HepG2 (cell line): ENCODE results near the gene MFSD11. TPM values are rescaled to one million over a fixed set of nuclear protein-coding genes. Genes with fewer than 3 reads are reported as not detected.

Experiments used
- ARNT2 ChIP-seq: sonication (generic); formaldehyde crosslinking; IDR thresholded peaks from 2 replicates; pipeline ENCODE4 v1.8.0; 2022; ENCODE audit warnings: mild to moderate bottlenecking, low read depth, missing genetic modification reagents, moderate library complexity
- CBX1 ChIP-seq: IDR thresholded peaks from one replicate; pipeline ENCODE4 v1.6.1; 2016; ENCODE audit warnings: antibody characterized with exemption, low read depth
- ERF ChIP-seq: IDR thresholded peaks from 2 replicates; pipeline ENCODE4 v1.6.1; 2018; ENCODE audit warnings: missing biosample characterization, missing genetic modification reagents
- HOXA5 ChIP-seq: sonication (generic); formaldehyde crosslinking; IDR thresholded peaks from 2 replicates; pipeline ENCODE4 v1.4.0; 2020; ENCODE audit warnings: missing genetic modification reagents
- KDM6A ChIP-seq: IDR thresholded peaks from 2 replicates; pipeline ENCODE4 v1.6.1; 2016; ENCODE audit warnings: low read depth
- MEIS2 ChIP-seq: sonication (generic); formaldehyde crosslinking; IDR thresholded peaks from 2 replicates; pipeline ENCODE4 v1.9.0; 2021; ENCODE audit warnings: mild to moderate bottlenecking, missing genetic modification reagents
- MTA3 ChIP-seq: sonication (generic); formaldehyde crosslinking; IDR thresholded peaks from 2 replicates; pipeline ENCODE4 v1.4.0; 2020; ENCODE audit warnings: missing genetic modification reagents
- MXD1 ChIP-seq: sonication (generic); formaldehyde crosslinking; IDR thresholded peaks from 2 replicates; pipeline ENCODE4 v1.4.0; 2020; ENCODE audit warnings: mild to moderate bottlenecking, missing genetic modification reagents
- NR1H2 ChIP-seq: sonication (generic); formaldehyde crosslinking; IDR thresholded peaks from 2 replicates; pipeline ENCODE4 v1.8.1; 2022; ENCODE audit warnings: low read depth, missing genetic modification reagents, borderline replicate concordance
- SOX6 ChIP-seq, 2 experiments: fragments of 450-650 bp in 1 of 2; sonication (generic) in 1 of 2; formaldehyde crosslinking in 1 of 2; IDR thresholded peaks; 2 replicates each; pipeline versions ENCODE4 v1.4.0 to v1.6.1; 2017 to 2020; ENCODE audit warnings: antibody characterized with exemption in 1 of 2, mild to moderate bottlenecking in 1 of 2, missing genetic modification reagents in 1 of 2
- ZNF138 ChIP-seq: sonication (generic); formaldehyde crosslinking; IDR thresholded peaks from 2 replicates; pipeline ENCODE4 v1.5.0; 2020; ENCODE audit warnings: mild to moderate bottlenecking, low read depth, missing genetic modification reagents
- ZNF207 ChIP-seq: fragments of 450-650 bp; IDR thresholded peaks from 2 replicates; pipeline ENCODE4 v1.6.1; 2016; ENCODE audit warnings: antibody characterized with exemption, borderline replicate concordance
- ZNF605 ChIP-seq: sonication (generic); formaldehyde crosslinking; IDR thresholded peaks from 2 replicates; pipeline ENCODE4 v1.8.0; 2022; ENCODE audit warnings: mild to moderate bottlenecking, missing genetic modification reagents
- ZNF629 ChIP-seq: sonication (generic); formaldehyde crosslinking; conservative IDR thresholded peaks from 2 replicates; pipeline ENCODE4 v1.5.0; 2020; ENCODE audit warnings: missing genetic modification reagents
- ZNF777 ChIP-seq: sonication (generic); formaldehyde crosslinking; IDR thresholded peaks from 2 replicates; pipeline ENCODE4 v1.4.0; 2020; ENCODE audit warnings: missing genetic modification reagents
- ZNF879 ChIP-seq: sonication (generic); formaldehyde crosslinking; IDR thresholded peaks from 2 replicates; pipeline ENCODE4 v1.8.1; 2023; ENCODE audit warnings: missing genetic modification reagents
- polyA plus RNA-seq, 8 experiments: library from polyadenylated mRNA; depleted of rRNA in 3 of 8; stranded (reverse) in 7 of 8; unstranded in 1 of 8; fragments of >200 nt; fragmentation: Illumina TruSeq in 4 of 8; extraction: Trizol in 4 of 8; gene quantifications; 2 replicates each; pipeline versions ENCODE4 v1.2.1 to v1.2.3, GENCODE V29; 2011 to 2016; ENCODE audit warnings: low read depth in 4 of 8, missing spikeins in 1 of 8, mixed read lengths in 1 of 8; ENCODE audit not compliant: insufficient read depth in 1 of 8
- total RNA-seq, 5 experiments: library from RNA; depleted of rRNA; stranded (reverse); fragments of >200 nt; fragmentation: Illumina TruSeq; extraction: Trizol; gene quantifications; 2 replicates each; pipeline ENCODE4 v1.2.3, GENCODE V29; 2016; ENCODE audit warnings: low read depth in 1 of 5
- TF ChIP-seq, protein P1 (sequence below): sonication (generic); formaldehyde crosslinking; IDR thresholded peaks from 2 replicates; pipeline ENCODE4 v1.4.0; 2020; ENCODE audit warnings: missing genetic modification reagents, borderline replicate concordance
- TF ChIP-seq, protein P2 (sequence below): sonication (generic); formaldehyde crosslinking; IDR thresholded peaks from 2 replicates; pipeline ENCODE4 v1.5.1; 2020; ENCODE audit warnings: missing genetic modification reagents, mild to moderate bottlenecking, borderline replicate concordance
- TF ChIP-seq, protein P3 (sequence below): sonication (generic); formaldehyde crosslinking; IDR thresholded peaks from 2 replicates; pipeline ENCODE4 v1.5.1; 2020; ENCODE audit warnings: missing genetic modification reagents, mild to moderate bottlenecking, borderline replicate concordance
- TF ChIP-seq, protein P4 (sequence below): IDR thresholded peaks from 2 replicates; pipeline ENCODE4 v1.6.1; 2016; ENCODE audit warnings: low read depth, control low read depth

The MFSD11 gene
- total and polyA plus RNA-seq, 2 of the 13 experiments (the other 11 are each of a cell fraction or from before 2014, with no cell fraction given): 26.1 to 36.3 TPM

DNA sequence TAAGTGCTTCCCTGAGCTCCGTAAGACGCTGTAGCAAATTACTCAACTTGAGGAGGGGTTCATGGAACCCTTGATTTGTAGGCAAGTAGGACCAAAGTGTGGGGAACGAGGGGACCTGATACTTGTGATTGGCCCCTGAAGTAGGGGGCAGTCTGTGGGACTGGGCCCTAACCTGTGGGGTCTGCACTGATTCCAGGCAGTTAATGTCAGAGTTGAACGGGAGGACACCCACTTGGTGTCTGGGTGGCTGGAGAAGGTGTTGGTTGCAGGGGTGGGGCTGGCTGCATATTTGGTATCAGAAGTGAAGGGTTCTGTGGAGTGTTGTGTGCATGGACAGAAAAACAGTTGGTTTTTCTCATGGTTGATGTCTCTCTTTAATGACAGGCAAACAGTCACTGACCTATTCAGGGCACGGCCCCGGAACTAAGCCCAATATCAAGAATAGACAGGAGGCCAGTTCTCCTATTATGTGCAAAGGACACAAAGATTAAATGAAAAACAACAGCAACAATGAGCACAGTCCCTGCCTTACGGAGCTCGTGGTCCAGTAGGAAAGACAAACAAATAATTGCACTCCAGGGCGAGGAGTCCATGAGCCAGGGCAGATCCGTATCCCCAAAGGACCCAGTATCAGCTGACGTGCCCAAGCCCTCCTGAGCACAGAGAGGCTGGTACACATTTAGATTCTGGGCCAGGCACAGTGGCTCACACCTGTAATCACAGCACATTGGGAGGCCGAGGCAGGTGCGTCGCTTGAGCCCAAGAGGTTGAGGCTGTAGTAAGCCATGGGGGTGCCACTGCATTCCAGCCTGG lies 46.3 kb upstream of the MFSD11 start (continued):
- TF ChIP-seq, protein P1, sequence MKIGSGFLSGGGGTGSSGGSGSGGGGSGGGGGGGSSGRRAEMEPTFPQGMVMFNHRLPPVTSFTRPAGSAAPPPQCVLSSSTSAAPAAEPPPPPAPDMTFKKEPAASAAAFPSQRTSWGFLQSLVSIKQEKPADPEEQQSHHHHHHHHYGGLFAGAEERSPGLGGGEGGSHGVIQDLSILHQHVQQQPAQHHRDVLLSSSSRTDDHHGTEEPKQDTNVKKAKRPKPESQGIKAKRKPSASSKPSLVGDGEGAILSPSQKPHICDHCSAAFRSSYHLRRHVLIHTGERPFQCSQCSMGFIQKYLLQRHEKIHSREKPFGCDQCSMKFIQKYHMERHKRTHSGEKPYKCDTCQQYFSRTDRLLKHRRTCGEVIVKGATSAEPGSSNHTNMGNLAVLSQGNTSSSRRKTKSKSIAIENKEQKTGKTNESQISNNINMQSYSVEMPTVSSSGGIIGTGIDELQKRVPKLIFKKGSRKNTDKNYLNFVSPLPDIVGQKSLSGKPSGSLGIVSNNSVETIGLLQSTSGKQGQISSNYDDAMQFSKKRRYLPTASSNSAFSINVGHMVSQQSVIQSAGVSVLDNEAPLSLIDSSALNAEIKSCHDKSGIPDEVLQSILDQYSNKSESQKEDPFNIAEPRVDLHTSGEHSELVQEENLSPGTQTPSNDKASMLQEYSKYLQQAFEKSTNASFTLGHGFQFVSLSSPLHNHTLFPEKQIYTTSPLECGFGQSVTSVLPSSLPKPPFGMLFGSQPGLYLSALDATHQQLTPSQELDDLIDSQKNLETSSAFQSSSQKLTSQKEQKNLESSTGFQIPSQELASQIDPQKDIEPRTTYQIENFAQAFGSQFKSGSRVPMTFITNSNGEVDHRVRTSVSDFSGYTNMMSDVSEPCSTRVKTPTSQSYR (CRISPR knock-in tag): no peak; the same call in 1 of the 2 replicates
- peak; percentile 25; the same call in 1 of the 2 replicates for TF ChIP-seq ZNF138 (CRISPR knock-in tag)
- TF ChIP-seq ZNF605 (CRISPR knock-in tag): peak; percentile 66; the same call in 1 of the 2 replicates
- TF ChIP-seq, protein P2, sequence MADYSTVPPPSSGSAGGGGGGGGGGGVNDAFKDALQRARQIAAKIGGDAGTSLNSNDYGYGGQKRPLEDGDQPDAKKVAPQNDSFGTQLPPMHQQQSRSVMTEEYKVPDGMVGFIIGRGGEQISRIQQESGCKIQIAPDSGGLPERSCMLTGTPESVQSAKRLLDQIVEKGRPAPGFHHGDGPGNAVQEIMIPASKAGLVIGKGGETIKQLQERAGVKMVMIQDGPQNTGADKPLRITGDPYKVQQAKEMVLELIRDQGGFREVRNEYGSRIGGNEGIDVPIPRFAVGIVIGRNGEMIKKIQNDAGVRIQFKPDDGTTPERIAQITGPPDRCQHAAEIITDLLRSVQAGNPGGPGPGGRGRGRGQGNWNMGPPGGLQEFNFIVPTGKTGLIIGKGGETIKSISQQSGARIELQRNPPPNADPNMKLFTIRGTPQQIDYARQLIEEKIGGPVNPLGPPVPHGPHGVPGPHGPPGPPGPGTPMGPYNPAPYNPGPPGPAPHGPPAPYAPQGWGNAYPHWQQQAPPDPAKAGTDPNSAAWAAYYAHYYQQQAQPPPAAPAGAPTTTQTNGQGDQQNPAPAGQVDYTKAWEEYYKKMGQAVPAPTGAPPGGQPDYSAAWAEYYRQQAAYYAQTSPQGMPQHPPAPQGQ (CRISPR knock-in tag): peak; percentile 26; the same call in 1 of the 2 replicates
- TF ChIP-seq CBX1: no peak
- TF ChIP-seq ARNT2 (CRISPR knock-in tag): no peak
- TF ChIP-seq, protein P3, sequence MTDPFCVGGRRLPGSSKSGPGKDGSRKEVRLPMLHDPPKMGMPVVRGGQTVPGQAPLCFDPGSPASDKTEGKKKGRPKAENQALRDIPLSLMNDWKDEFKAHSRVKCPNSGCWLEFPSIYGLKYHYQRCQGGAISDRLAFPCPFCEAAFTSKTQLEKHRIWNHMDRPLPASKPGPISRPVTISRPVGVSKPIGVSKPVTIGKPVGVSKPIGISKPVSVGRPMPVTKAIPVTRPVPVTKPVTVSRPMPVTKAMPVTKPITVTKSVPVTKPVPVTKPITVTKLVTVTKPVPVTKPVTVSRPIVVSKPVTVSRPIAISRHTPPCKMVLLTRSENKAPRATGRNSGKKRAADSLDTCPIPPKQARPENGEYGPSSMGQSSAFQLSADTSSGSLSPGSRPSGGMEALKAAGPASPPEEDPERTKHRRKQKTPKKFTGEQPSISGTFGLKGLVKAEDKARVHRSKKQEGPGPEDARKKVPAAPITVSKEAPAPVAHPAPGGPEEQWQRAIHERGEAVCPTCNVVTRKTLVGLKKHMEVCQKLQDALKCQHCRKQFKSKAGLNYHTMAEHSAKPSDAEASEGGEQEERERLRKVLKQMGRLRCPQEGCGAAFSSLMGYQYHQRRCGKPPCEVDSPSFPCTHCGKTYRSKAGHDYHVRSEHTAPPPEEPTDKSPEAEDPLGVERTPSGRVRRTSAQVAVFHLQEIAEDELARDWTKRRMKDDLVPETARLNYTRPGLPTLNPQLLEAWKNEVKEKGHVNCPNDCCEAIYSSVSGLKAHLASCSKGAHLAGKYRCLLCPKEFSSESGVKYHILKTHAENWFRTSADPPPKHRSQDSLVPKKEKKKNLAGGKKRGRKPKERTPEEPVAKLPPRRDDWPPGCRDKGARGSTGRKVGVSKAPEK: 0 out of 2 replicates have a peak, but pooled peaks have one; percentile 68
- peak; percentile 89 for TF ChIP-seq ERF (CRISPR knock-in tag)
- no peak for TF ChIP-seq ZNF879 (CRISPR knock-in tag)
- TF ChIP-seq HOXA5 (CRISPR knock-in tag): 0 out of 2 replicates have a peak, but pooled peaks have one; percentile 5
- no peak for TF ChIP-seq ZNF777 (CRISPR knock-in tag)
- TF ChIP-seq ZNF207: no peak
- TF ChIP-seq, protein P4, sequence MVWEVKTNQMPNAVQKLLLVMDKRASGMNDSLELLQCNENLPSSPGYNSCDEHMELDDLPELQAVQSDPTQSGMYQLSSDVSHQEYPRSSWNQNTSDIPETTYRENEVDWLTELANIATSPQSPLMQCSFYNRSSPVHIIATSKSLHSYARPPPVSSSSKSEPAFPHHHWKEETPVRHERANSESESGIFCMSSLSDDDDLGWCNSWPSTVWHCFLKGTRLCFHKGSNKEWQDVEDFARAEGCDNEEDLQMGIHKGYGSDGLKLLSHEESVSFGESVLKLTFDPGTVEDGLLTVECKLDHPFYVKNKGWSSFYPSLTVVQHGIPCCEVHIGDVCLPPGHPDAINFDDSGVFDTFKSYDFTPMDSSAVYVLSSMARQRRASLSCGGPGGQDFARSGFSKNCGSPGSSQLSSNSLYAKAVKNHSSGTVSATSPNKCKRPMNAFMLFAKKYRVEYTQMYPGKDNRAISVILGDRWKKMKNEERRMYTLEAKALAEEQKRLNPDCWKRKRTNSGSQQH (CRISPR knock-in tag): no peak
- no peak for TF ChIP-seq MTA3
- TF ChIP-seq MXD1 (CRISPR knock-in tag): no peak
- no peak for TF ChIP-seq ZNF629 (CRISPR knock-in tag)
- TF ChIP-seq NR1H2: no peak
- no peak for TF ChIP-seq KDM6A (CRISPR knock-in tag)
- TF ChIP-seq SOX6 (IDR thresholded peaks at IDR 0.05): no peak
- TF ChIP-seq SOX6 (CRISPR knock-in tag; IDR thresholded peaks at IDR 0.05): peak; percentile 99
- TF ChIP-seq MEIS2: peak; percentile 80; the same call in 1 of the 2 replicates
